Ovary (tissue), 9 donors: Measurements from ENCODE around the gene LSAMP. TPM values are rescaled to one million over a fixed set of nuclear protein-coding genes. Genes with fewer than 3 reads are reported as not detected.

Experiments used
- DNase-seq, 5 donors: peaks; one replicate each; pipeline ENCODE4 v3.0.0-alpha.2; 2019 to 2020
- H3K27ac ChIP-seq, 2 donors: fragments of 200-600 bp; one replicate each; pipeline versions ENCODE4 v1.5.1 to v1.8.0; 2019 to 2022
- H3K27me3 ChIP-seq: fragments of 200-600 bp; one replicate; pipeline ENCODE4 v1.8.0; 2022
- H3K36me3 ChIP-seq: fragments of 200-600 bp; sonication (generic); one replicate; pipeline ENCODE4 v1.5.1; 2019
- H3K4me1 ChIP-seq: one replicate; pipeline ENCODE4 v1.8.1; 2013; ENCODE audit warnings: mild to moderate bottlenecking, moderate library complexity; ENCODE audit not compliant: insufficient read depth
- H3K4me3 ChIP-seq: fragments of 200-600 bp; sonication (generic); one replicate; pipeline ENCODE4 v1.5.1; 2017
- H3K9me3 ChIP-seq, 2 donors: fragments of 200-600 bp in 1 of 2; sonication (generic) in 1 of 2; one replicate each; pipeline versions ENCODE4 v1.5.1 to v1.8.1; 2013 to 2019; ENCODE audit warnings: mild to moderate bottlenecking in 1 of 2, moderate library complexity in 1 of 2
- CTCF ChIP-seq, 3 donors: fragments of 450-650 bp in 2 of 3; fragments of 200-600 bp in 1 of 3; IDR thresholded peaks; one replicate each; pipeline versions ENCODE4 v1.5.1 to v1.8.0; 2016 to 2022; ENCODE audit warnings: antibody characterized with exemption in 3 of 3, mild to moderate bottlenecking in 1 of 3
- EP300 ChIP-seq: sonication (generic); formaldehyde crosslinking; IDR thresholded peaks from one replicate; pipeline ENCODE4 v1.6.1; 2017; ENCODE audit warnings: antibody characterized with exemption
- POLR2A ChIP-seq: fragments of 450-650 bp; IDR thresholded peaks from one replicate; pipeline ENCODE4 v1.6.1; 2017; ENCODE audit warnings: antibody characterized with exemption, mild to moderate bottlenecking, moderate library complexity
- WGBS, 3 donors: extraction: QIAGEN DNeasy Blood & Tissue Kit in 1 of 3; methylation state at CpG; one replicate each; pipeline versions ENCODE4 v1.1.5 to v1.1.7; 2013 to 2017; 5-methylcytosine and 5-hydroxymethylcytosine counted together
- intact Hi-C, 4 donors: fragments of 100-400 bp; cut with DNase I; formaldehyde crosslinking; loops; one replicate each; pipeline versions ENCODE4 v1.11.0 to v1.15.1; 2022 to 2023
- polyA plus RNA-seq, 2 donors: library from polyadenylated mRNA; stranded (reverse); fragments of 200-250 nt in 1 of 2; fragments of 350-450 nt in 1 of 2; fragmentation: Illumina TruSeq in 1 of 2; extraction: RNeasy Lipid Tissue Mini Kit (QIAGEN cat#74804) in 1 of 2; gene quantifications; one replicate each; pipeline ENCODE4 v1.2.3, GENCODE V29; 2013 to 2014
- total RNA-seq, 7 donors: library from RNA; depleted of rRNA in 2 of 7; stranded (reverse); fragments of >200 nt in 2 of 7; fragmentation: NEBNext Ultra II Directional in 3 of 7; extraction: Animal tissue kit (Norgen Biotek cat#: 25700) in 3 of 7; gene quantifications; one replicate each; pipeline versions ENCODE4 v1.1.0 to v1.2.4, GENCODE V29; 2016 to 2023
- donor health status: DM: no; HTN: no; CAD: no; lungs with moderate emphysema.
- donor health status: DM: no; HTN: no; CAD: no.
- donor health status: Bipolar disorder and iron deficiency.
- donor health status: DM: yes; HTN: yes; CAD: no.
- donor health status: DM: no; HTN: no; CAD: no.
- donor health status: DM: yes; HTN: yes; CAD: no.

Gene LSAMP
- total and polyA plus RNA-seq, 9 donors: 1.1 to 13.0 (median 5.4) TPM

DNA sequence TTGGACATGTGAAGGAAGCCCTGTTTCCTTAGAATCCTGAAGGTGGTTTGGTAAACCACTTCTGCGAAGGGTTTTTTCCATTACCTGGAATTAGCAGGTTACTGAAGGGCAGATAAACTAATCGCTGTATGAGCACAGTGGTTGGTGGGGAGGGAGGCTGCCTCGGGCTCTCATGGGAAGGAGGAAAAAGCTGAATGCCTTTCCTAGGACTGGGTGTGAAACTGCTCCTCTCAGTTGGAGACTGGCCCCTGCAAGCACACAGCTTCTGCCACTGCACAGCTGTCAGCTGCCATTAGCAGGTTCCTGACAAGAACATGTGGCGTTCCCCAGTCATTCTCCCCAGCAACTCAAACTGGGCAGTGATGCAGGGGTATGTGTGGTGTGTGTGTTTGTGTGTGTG, 445.7 kb downstream of the LSAMP start:
- Histone ChIP-seq H3K4me1 (no peaks in the 10 kb centered on the region), H3K36me3 (no peaks in the 10 kb centered on the region), H3K9me3 (no peaks in the 10 kb centered on the region), H3K4me3 (no peak overlapping the region), H3K27ac (no peak overlapping the region), H3K27me3 (no peaks in the 10 kb centered on the region)
- 61 to 82% (median 75%) methylated on average over 4 of the region's 4 CpGs for WGBS, 3 donors
- DNase-seq: no peak
- no peak for TF ChIP-seq CTCF (IDR thresholded peaks at IDR 0.05)
- intact Hi-C loops: no loop called here

DNA sequence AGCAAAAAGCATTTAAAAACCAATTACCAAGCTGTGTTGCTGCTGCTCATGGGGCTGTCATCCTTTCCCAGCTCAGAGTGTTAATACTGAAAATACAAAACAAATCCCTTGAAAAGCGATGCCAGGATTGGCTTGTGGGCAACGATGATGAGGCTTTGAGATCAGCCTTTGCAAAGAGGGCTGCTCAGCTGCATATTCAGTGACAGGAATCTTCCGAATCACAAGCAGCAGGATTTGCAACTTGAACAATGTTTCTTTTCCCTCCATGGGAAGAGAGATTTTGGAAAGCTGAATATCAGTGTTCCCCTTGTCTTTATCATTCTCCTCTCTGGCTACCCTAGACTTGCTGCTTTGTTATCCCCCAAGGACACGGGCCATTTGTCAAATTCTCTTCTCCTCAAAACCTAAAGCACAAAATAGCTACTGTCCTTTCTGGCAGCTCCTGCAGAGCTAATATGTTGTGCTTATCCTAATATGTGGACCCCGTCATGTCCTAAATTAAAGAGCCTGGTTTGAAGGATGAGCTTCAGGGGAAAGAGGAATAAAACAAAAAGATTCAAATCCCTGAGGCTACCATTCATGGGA, 446.2 kb downstream of the LSAMP start:
- Histone ChIP-seq H3K27me3 (no peaks in the 10 kb centered on the region), H3K9me3 (no peaks in the 10 kb centered on the region), H3K36me3 (no peaks in the 10 kb centered on the region), H3K4me3 (no peak overlapping the region), H3K4me1 (no peaks in the 10 kb centered on the region), H3K27ac (no peak overlapping the region)
- 47 to 60% (median 50%) methylated on average over 5 of the region's 5 CpGs for WGBS, 3 donors
- TF ChIP-seq POLR2A (no peak), EP300 (no peak), CTCF (IDR thresholded peaks at IDR 0.05) (no peak)
- DNase-seq: no peak
- intact Hi-C loops: no loop called here

DNA sequence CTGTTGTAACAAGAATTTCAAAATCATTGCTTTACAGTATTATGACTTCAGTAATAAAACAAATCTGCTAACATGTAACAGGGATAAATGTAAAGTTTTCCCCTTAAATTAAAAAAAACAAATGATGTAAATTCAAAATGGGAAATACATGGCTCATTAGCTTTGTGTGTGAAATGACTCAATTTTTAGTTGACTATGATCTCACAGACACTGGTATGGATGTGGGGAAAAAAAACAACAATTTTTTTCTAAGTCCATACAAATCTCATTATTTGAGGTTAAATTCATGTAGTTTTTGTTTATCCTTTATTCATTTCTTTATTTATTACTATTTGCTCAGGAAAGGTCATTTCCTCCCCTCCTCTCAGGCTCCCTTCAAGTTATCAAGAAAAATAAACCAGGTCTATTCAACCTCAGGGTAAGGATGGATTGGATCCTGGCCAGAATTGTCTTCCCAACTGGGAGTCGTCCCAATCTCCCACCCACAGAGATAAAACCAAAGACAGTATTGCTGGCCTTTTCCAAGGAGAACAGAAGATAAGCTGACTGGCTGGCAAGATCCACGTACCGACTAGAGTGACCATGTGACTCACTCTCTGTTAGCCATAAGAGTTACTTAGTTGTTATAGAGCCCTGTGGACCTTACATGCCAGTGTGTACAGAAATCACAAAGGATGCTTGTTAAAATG, 448.7 kb downstream of the LSAMP start:
- Histone ChIP-seq H3K36me3 (no peaks in the 10 kb centered on the region), H3K27me3 (no peaks in the 10 kb centered on the region), H3K27ac (no peak overlapping the region), H3K9me3 (no peaks in the 10 kb centered on the region), H3K4me3 (no peak overlapping the region), H3K4me1 (no peaks in the 10 kb centered on the region)
- intact Hi-C loops: no loop called here
- DNase-seq: no peak
- 1 to 11% (median 11%) methylated on average over 3 of the region's 3 CpGs for WGBS, 3 donors
- TF ChIP-seq EP300 (no peak), POLR2A (no peak), CTCF (IDR thresholded peaks at IDR 0.05) (no peak)

DNA sequence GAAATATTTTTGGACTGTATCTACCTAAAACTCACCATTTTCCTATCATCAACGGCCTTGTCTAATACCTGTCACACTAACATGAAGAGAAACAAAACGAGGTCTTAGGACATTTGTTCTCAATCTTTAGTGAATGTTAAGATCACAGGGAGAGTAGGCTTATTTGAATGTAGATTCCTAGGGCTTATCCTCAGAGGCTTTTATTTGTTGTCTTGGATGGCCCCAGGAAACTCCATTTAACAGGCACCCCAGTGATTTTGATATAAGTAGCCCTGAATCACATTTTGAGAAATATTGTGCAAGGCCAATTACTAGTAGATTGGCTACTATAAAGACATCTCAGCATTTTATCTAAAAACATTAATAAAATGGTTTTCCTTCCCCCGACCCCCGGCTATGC, 454.6 kb downstream of the LSAMP start:
- WGBS, 3 donors: 64 to 73% (median 72%) methylated on average over 4 of the region's 4 CpGs

More for the DNA sequence above, 454.6 kb downstream of the LSAMP start:
- TF ChIP-seq CTCF (IDR thresholded peaks at IDR 0.05) (no peak), POLR2A (no peak), EP300 (no peak)
- Histone ChIP-seq H3K4me3 (no peak overlapping the region), H3K27ac (no peak overlapping the region), H3K27me3 (no peaks in the 10 kb centered on the region), H3K9me3 (no peaks in the 10 kb centered on the region), H3K4me1 (no peaks in the 10 kb centered on the region), H3K36me3 (no peaks in the 10 kb centered on the region)
- intact Hi-C loops: no loop called here
- no peak for DNase-seq
